Fibroblast of lung (primary cell): ENCODE results near the gene PLXNB1. TPM values are rescaled to one million over a fixed set of nuclear protein-coding genes. Genes with fewer than 3 reads are reported as not detected.
"Not testable (repeated sequence)": the region's sequence is repeated elsewhere in the genome, so short reads cannot be mapped to it uniquely, and the experiment has no call there.

ENCODE experiments used
- DNase-seq, 2 donors: peaks; one replicate each; pipeline versions ENCODE4 v3.0.0 to v3.0.0-alpha.2; 2010; ENCODE audit warnings: low read depth in 2 of 2
- H2AFZ ChIP-seq: 2 replicates; pipeline ENCODE4 v1.5.1; 2012; ENCODE audit warnings: low read length, control low read depth, inconsistent platforms
- H3K27ac ChIP-seq: 2 replicates; pipeline ENCODE4 v1.5.1; 2011; ENCODE audit warnings: low read length, control low read depth; ENCODE audit not compliant: insufficient read depth
- H3K27me3 ChIP-seq: 2 replicates; pipeline ENCODE4 v1.5.1; 2011; ENCODE audit warnings: mild to moderate bottlenecking, low read length; ENCODE audit not compliant: control insufficient read depth, insufficient read depth
- H3K36me3 ChIP-seq: 2 replicates; pipeline ENCODE4 v1.5.1; 2011; ENCODE audit warnings: low read length; ENCODE audit not compliant: control insufficient read depth, insufficient read depth
- H3K4me1 ChIP-seq: 2 replicates; pipeline ENCODE4 v1.5.1; 2011; ENCODE audit warnings: low read length; ENCODE audit not compliant: control insufficient read depth, insufficient read depth; ENCODE audit errors: extremely low read depth
- H3K4me2 ChIP-seq: 2 replicates; pipeline ENCODE4 v1.5.1; 2011; ENCODE audit warnings: low read length, control low read depth; ENCODE audit not compliant: insufficient read depth; ENCODE audit errors: extremely low read depth
- H3K4me3 ChIP-seq, 4 experiments: fragments of 200-600 bp in 1 of 4; sonication (generic) in 1 of 4; replicated peaks in 1 of 4; 2 replicates each; pipeline ENCODE4 v1.5.1; 2011 to 2016; ENCODE audit warnings: low read length in 4 of 4, low read depth in 3 of 4, mild to moderate bottlenecking in 3 of 4, control low read depth in 2 of 4, inconsistent platforms in 1 of 4, mixed read lengths in 1 of 4; ENCODE audit not compliant: insufficient read depth in 1 of 4; ENCODE audit errors: control extremely low read depth in 1 of 4
- H3K79me2 ChIP-seq: 2 replicates; pipeline ENCODE4 v1.5.1; 2012; ENCODE audit warnings: mild to moderate bottlenecking, low read length, inconsistent platforms; ENCODE audit not compliant: control insufficient read depth, insufficient read depth
- H3K9ac ChIP-seq: 2 replicates; pipeline ENCODE4 v1.5.1; 2011; ENCODE audit warnings: mild to moderate bottlenecking, low read length, control low read depth; ENCODE audit not compliant: insufficient read depth
- H3K9me3 ChIP-seq: 2 replicates; pipeline ENCODE4 v1.5.1; 2012; ENCODE audit warnings: low read depth, low read length; ENCODE audit not compliant: control insufficient read depth, insufficient read depth
- H4K20me1 ChIP-seq: 2 replicates; pipeline ENCODE4 v1.5.1; 2011; ENCODE audit warnings: low read length; ENCODE audit not compliant: control insufficient read depth, insufficient read depth; ENCODE audit errors: extremely low read depth
- CTCF ChIP-seq, 2 donors: IDR thresholded peaks in 1 of 2; conservative IDR thresholded peaks in 1 of 2; 1 replicate in 1 of 2; 2 replicates in 1 of 2; pipeline ENCODE4 v1.5.1; 2011 to 2012; ENCODE audit warnings: low read length in 2 of 2, control low read depth in 1 of 2, inconsistent platforms in 1 of 2, low read depth in 1 of 2, mild to moderate bottlenecking in 1 of 2
- EZH2 ChIP-seq: IDR thresholded peaks from 2 replicates; pipeline ENCODE4 v1.5.1; 2012; ENCODE audit warnings: low read length, control low read depth, mild to moderate bottlenecking; ENCODE audit errors: missing control alignments
- polyA plus RNA-seq, 2 donors: library from polyadenylated mRNA; depleted of rRNA in 1 of 2; stranded (reverse) in 1 of 2; unstranded in 1 of 2; fragments of >200 nt; gene quantifications; 2 replicates each; pipeline ENCODE4 v1.2.1, GENCODE V29; 2011 to 2012; ENCODE audit warnings: missing spikeins in 1 of 2
- total RNA-seq: library from RNA; depleted of rRNA; stranded (reverse); fragments of >200 nt; gene quantifications from 2 replicates; pipeline ENCODE4 v1.2.1, GENCODE V29; 2014

The PLXNB1 gene
- total and polyA plus RNA-seq, 2 donors (not counting 1 experiment from before 2014, with no cell fraction given): 12.8 to 44.6 TPM

GRCh38 chr3:48463703-48464102 is 33.8 kb upstream of the PLXNB1 start:
- no peak for DNase-seq
- Histone ChIP-seq H3K4me2 (no peak overlapping the region), H3K36me3 (peaks cover 25% of the 10 kb centered on the region), H3K27ac (no peak overlapping the region), H4K20me1 (no peaks in the 10 kb centered on the region), H3K4me3 (no peak overlapping the region), H3K79me2 (peaks cover 23% of the 10 kb centered on the region), H2AFZ (no peak overlapping the region), H3K4me1 (peaks cover 27% of the 10 kb centered on the region), H3K27me3 (no peaks in the 10 kb centered on the region), H3K9me3 (no peaks in the 10 kb centered on the region), H3K9ac (no peak overlapping the region)
- no peak for TF ChIP-seq EZH2
- TF ChIP-seq CTCF (conservative IDR thresholded peaks at IDR 0.05 in 1 of 2, IDR thresholded peaks at IDR 0.05 in 1 of 2; ENCODE audit: low read depth in 1 of 2, low read length in 2 of 2): no peak

- not testable (repeated sequence) for H3K27ac ChIP-seq, H3K4me2 ChIP-seq, H3K4me3 ChIP-seq, H3K9ac ChIP-seq, DNase-seq, H4K20me1 ChIP-seq, H3K79me2 ChIP-seq, H3K27me3 ChIP-seq, H3K9me3 ChIP-seq, H2AFZ ChIP-seq
- Histone ChIP-seq H3K4me1 (peaks cover 12% of the 10 kb centered on the region), H3K36me3 (peaks cover 11% of the 10 kb centered on the region)
These were observed 31.9 kb upstream of the PLXNB1 start for GRCh38 chr3:48461767-48462166.

GRCh38 chr3:48460517-48460902 is 30.6 kb upstream of the PLXNB1 start:
- Histone ChIP-seq H3K27ac (no peak overlapping the region), H3K4me2 (no peak overlapping the region), H3K9ac (no peak overlapping the region), H3K4me1 (peaks cover 5% of the 10 kb centered on the region), H3K27me3 (no peaks in the 10 kb centered on the region), H2AFZ (no peak overlapping the region), H3K36me3 (peaks cover 11% of the 10 kb centered on the region), H3K9me3 (no peaks in the 10 kb centered on the region), H3K4me3 (no peak overlapping the region), H4K20me1 (no peaks in the 10 kb centered on the region), H3K79me2 (no peaks in the 10 kb centered on the region)
- DNase-seq: no peak
- TF ChIP-seq EZH2: no peak
- TF ChIP-seq CTCF (conservative IDR thresholded peaks at IDR 0.05 in 1 of 2, IDR thresholded peaks at IDR 0.05 in 1 of 2; ENCODE audit: low read depth in 1 of 2, low read length in 2 of 2): no peak
